GM21360 (cell line): Measurements from ENCODE around the gene SIRPA.

Source experiments
- ATAC-seq: cut with Tn5 transposase; IDR thresholded peaks from one replicate; pipeline ENCODE4 v1.9.1; 2021; ENCODE audit warnings: mild to moderate bottlenecking, moderate library complexity; ENCODE audit not compliant: unreplicated experiment

SIRPA gene

GRCh38 chr20:1894951-1895673 is at the start of gene SIRPA:
TSS of gene SIRPA (plus strand) at chr20:1895407. CDS start at chr20:1895448, 41 bp downstream.
- ATAC-seq = no peak

DNA sequence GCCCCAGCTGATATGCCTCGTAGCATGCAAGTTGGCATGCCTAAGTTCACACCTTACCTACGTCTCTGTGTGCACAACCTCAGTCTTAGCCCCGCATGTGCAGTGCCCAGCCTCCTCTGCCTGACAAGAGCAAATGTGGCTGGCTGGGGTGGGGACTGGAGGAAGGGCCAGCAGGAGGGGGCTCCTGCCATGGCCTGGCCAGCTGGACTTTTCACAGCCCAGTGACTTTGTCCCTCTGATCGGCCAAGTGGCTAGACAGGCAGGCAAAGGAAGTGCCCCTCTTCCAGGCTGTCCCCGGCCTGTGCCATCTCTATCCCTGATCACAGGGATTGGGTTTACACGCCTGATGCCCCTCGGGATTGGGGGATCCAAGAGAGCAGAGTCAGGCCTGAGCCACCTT is 49.5 kb upstream of the SIRPA start:
- no peak for ATAC-seq

GRCh38 chr20:1846341-1846740 is 48.9 kb upstream of the SIRPA start:
- no peak for ATAC-seq

GRCh38 chr20:1846876-1847275 is 48.3 kb upstream of the SIRPA start:
- no peak for ATAC-seq

DNA sequence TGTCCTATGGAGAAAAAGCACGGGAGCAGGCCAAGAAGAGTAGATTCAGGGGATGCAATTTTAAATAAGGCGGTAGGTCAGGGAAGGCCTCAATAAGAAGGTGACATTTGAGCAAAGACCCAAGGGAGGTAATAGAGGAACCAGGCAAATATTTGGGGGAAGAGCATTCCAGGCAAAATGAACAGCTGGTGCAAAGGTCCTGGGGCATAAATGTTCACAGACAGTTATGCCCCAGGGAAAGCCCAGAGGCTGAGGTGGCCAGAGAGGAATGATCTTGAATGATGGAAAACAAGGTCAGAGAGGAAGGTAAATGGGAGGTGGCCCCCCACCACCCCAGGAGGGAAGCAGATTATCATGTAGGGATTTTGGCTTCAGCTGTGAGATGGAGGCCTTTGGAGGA is 47.4 kb upstream of the SIRPA start:
- ATAC-seq = no peak

- ATAC-seq = no peak
Observed at GRCh38 chr20:1848373-1848772, 46.8 kb upstream of the SIRPA start.

GRCh38 chr20:1851396-1851795 is 43.8 kb upstream of the SIRPA start:
- ATAC-seq = no peak

DNA sequence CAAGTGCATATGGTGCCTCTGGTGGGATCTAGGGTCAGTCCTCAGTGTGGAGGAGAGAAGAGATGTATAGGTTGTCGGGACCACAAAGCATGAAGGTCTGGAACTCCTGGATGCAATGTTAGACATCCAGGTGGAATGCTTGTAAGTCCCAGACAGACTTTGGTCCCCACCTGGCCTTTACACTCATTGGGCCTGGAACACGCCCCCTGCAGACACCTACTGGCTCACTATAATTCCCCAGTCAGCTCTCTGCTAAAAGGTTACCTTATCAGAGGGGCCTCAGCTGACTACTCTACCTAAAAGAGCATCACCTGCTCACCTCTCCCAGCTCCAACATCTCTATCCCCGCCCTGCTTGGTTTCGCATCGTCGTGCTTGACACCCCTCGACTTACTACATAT is 41.7 kb upstream of the SIRPA start:
- ATAC-seq = no peak

DNA sequence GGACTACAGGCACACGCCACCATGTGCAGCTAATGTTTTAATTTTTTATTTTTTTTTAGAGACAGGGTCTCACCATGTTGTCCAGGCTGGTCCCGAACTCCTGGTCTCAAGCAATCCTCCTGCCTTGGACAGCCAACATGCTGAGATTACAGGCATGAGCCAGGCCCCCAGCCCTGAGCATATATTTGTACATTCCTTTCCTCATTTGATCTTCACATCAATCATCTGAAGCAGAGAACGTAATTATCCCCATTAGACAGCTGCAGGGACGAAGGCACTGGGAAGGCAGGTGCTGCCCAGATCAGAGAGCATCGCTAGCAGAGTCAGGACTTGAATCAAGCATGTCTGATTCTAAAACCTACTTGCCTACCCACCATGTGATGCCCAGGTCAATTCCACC is 41.0 kb upstream of the SIRPA start:
- no peak for ATAC-seq

DNA sequence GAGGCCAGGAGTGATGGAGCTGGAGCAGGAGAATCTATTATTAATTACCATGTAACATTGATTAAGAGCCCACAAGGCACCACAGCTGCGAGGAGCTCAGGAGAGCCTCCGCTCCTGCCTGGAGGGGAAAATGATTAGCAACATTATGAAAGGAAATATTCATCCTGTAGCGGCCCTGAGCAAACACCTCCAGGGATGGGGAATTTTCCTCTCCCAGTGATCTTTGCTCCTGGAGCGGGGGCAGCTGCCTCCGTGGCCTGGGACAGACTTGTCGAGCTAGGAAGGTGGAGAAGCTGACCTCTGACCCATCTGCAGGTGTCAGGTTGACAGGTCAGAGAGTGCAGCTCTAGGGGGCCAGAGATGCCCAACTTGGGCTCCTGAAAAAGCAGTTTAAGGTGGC is 40.1 kb upstream of the SIRPA start:
- no peak for ATAC-seq

DNA sequence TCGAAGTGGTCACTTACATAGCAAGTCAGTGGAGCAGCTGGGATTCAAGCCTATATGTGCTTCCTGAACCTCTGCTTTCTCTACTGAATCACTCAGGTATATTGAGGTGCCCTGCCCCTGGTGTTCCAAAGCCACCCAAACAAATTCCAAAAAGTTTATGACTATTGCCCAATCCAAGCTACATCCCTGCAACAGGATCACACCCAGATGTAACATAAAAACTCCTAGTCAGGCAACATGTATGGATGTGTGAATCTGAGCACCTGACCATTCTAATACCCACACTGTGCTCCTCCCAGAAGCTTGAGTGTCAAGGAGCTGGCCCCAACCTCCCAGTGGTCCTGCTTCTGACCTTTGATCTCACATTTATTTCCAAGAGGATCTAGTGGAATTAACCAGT is 39.5 kb upstream of the SIRPA start:
- ATAC-seq = no peak

- ATAC-seq = no peak
Observed at GRCh38 chr20:1856424-1856823, 38.8 kb upstream of the SIRPA start.

DNA sequence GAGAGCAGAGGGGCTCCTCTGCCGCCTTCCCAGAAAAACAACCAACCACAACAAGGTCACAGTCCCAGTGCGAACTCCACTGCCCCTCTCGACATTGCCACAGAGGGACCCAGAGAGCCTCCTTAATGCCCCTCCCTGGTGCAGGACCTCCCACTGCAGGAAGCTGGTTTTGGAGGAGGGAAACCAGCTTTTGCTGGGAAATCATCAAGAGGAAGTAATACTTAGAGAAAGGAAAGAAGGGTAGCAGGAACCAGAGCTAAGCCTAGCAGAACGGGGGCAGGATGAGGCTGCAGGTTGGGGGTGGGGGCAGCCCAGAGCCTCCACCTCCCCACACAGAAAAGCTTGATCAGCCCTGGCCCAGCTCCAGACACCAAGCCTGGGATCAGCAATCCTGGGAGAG is 37.7 kb upstream of the SIRPA start:
- ATAC-seq = no peak

- no peak for ATAC-seq
Observed at GRCh38 chr20:1858871-1859270, 36.3 kb upstream of the SIRPA start.

GRCh38 chr20:1860446-1860845 is 34.8 kb upstream of the SIRPA start:
- no peak for ATAC-seq

DNA sequence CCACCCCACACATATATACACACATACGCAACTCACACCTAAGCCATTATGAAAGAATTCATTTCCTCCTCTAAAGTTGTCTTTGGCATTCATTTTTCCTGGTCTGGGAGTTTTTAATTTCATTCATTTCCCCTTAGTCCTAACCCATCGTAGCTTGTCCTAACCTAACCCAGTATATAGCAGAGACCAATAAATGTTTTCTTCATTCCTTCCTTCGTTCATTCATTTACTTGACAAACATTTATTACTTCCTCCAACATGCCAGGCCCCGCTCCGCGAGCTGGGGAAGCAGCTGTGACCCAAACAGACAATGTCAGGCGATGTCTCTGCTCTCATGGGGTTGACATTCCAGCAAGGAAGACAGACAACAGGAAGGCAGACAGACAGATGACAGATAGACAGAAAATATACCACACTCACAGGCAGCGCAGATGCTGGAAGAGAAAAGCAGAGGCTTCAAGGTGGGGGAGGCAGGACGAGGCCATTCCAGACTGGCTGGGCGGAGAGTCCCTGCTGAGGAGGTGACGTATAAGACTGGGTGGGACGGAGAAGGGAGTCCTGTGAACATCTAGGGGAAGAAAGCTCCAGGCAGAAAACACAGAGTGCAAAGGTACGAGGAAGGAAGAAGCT is 33.7 kb upstream of the SIRPA start:
- ATAC-seq = no peak

DNA sequence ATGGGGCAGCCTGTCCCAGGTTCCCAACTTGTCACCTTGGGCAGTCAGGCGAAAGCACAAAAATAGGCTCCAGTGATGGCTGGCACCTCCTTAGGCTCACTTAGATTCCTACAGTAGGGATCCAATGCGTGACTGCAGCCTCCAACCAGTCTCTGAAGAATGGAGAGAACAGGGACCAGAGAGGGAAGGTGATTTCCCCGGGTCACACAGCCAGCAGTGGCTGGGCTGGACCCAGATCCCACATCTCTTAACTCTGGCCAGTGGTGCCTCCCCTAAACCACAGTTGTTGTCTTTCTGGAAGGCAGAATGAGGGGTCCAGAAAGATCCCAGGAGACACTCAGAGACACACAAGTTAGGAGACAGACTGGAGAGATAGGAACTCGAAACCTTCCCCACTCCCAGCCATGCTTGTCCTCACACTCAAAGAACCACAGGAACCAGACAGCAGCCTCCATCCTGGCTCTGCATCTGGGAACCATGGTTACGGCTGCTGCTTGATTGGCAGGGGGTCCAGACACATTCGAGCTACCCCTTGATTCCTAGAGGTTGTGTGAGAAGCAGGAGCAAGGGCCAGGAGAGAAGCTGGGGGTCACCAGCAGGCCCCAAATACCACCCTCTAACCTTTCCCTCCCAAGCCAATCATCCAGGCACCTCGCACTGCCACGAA is 33.1 kb upstream of the SIRPA start:
- ATAC-seq = no peak

GRCh38 chr20:1862663-1863053 is 32.5 kb upstream of the SIRPA start:
- ATAC-seq = no peak

DNA sequence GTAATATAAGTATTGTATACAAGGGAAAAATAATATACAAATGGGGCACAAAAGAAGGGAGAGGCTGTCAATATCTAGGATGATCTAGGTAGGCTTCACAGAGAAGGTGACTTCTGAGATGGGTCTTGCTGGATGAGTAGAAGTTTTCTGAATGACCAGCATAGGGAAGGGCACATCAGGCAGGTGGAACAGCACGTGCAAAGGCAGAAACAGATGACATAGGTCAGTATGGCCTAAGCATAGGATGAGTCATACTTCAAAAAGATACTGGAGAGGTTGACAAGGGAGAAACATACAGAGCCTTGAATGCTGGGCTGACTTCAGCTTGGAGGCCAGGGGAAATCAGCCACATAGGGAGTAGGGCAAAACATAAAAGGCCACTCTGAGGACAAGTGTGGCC is 31.9 kb upstream of the SIRPA start:
- no peak for ATAC-seq

DNA sequence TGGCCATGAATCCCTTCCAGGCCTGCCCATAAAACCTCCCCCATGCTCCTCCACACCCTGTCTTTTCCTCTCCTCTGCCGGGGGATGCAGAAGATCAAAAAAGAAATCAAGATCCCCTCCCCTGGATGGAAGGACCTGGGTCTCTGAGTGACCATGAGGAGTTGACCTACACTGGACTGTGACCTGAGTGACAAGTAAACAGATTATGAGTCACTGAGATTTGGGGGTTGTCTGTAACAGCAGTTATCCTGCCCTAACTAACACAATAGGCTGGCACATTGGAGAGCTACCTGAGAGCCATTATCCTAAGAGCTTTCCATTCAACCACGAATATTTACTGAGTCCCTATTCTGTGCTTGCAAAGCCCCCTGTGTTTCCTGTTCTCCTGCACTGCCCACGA is 28.4 kb upstream of the SIRPA start:
- ATAC-seq = no peak

- ATAC-seq = no peak
Observed at GRCh38 chr20:1867495-1868260, 27.5 kb upstream of the SIRPA start.

GRCh38 chr20:1868856-1869255 is 26.4 kb upstream of the SIRPA start:
- ATAC-seq = no peak
